ENCODE data around the gene PLD6. TPM values are rescaled to one million over a fixed set of nuclear protein-coding genes. Genes with fewer than 3 reads are reported as not detected.

The PLD6 gene
- total RNA-seq, 1 donor from 2014 or later = 0.55 TPM

- no peak overlapping the region for H3K4me3 Mint-ChIP-seq (ENCODE audit: unreplicated experiment)
- no peaks in the 10 kb centered on the region for H3K9me3 Mint-ChIP-seq (ENCODE audit: low read depth)
- no peak for DNase-seq (ENCODE audit: low spot score)
- TF ChIP-seq, protein P1, sequence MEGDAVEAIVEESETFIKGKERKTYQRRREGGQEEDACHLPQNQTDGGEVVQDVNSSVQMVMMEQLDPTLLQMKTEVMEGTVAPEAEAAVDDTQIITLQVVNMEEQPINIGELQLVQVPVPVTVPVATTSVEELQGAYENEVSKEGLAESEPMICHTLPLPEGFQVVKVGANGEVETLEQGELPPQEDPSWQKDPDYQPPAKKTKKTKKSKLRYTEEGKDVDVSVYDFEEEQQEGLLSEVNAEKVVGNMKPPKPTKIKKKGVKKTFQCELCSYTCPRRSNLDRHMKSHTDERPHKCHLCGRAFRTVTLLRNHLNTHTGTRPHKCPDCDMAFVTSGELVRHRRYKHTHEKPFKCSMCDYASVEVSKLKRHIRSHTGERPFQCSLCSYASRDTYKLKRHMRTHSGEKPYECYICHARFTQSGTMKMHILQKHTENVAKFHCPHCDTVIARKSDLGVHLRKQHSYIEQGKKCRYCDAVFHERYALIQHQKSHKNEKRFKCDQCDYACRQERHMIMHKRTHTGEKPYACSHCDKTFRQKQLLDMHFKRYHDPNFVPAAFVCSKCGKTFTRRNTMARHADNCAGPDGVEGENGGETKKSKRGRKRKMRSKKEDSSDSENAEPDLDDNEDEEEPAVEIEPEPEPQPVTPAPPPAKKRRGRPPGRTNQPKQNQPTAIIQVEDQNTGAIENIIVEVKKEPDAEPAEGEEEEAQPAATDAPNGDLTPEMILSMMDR (IDR thresholded peaks at IDR 0.05) = no peak
- peaks cover 54% of the 10 kb centered on the region for H3K36me3 Mint-ChIP-seq (ENCODE audit: low read depth)
- H3K27me3 Mint-ChIP-seq (ENCODE audit: low read depth) = no peaks in the 10 kb centered on the region
- H3K27ac Mint-ChIP-seq (ENCODE audit: unreplicated experiment) = no peak overlapping the region
- no peaks in the 10 kb centered on the region for H3K4me1 Mint-ChIP-seq (ENCODE audit: low read depth)
Measured at GRCh38 chr17:17167356-17167755, 38.8 kb downstream of the PLD6 start.

GRCh38 chr17:17166446-17166845, 39.7 kb downstream of the PLD6 start:
- Mint-ChIP-seq H3K4me3 (ENCODE audit: unreplicated experiment) (no peak overlapping the region), H3K9me3 (ENCODE audit: low read depth) (no peaks in the 10 kb centered on the region), H3K27me3 (ENCODE audit: low read depth) (no peaks in the 10 kb centered on the region), H3K27ac (ENCODE audit: unreplicated experiment) (no peak overlapping the region), H3K36me3 (ENCODE audit: low read depth) (peaks cover 51% of the 10 kb centered on the region), H3K4me1 (ENCODE audit: low read depth) (no peaks in the 10 kb centered on the region)
- DNase-seq (ENCODE audit: low spot score) = no peak
- TF ChIP-seq, protein P1 (IDR thresholded peaks at IDR 0.05) = no peak

DNA sequence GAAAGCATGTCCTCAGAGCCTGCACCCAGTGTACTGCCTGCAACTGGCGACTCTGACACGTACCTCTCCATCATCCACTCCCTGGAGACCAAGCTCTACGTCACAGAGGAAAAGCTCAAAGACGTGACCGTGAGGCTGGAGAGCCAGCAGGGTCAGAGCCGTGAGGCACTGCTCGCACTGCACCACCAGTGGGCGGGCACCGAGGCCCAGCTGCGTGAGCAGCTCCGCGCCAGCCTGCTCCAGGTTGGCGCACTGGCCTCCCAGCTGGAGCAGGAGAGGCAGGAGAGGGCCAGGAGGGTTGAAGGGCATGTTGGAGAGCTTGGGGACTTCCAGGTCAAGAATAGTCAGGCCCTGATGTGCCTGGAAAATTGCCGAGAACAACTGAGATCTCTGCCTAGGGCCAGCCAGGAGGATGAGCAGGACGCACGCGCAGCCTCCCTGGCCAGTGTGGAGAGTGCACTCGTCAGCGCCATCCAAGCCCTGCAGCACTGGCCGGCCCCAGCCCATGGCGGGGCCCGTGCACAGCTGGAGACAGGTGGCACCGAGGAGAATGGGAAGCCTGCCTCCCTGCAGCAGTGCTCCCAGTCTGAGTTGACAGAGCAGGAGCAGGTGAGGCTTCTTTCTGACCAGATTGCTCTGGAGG, 40.3 kb downstream of the PLD6 start:
- Mint-ChIP-seq H3K36me3 (ENCODE audit: low read depth) (peaks cover 48% of the 10 kb centered on the region), H3K9me3 (ENCODE audit: low read depth) (no peaks in the 10 kb centered on the region), H3K4me3 (ENCODE audit: unreplicated experiment) (no peak overlapping the region), H3K27ac (ENCODE audit: unreplicated experiment) (no peak overlapping the region), H3K27me3 (ENCODE audit: low read depth) (no peaks in the 10 kb centered on the region), H3K4me1 (ENCODE audit: low read depth) (no peaks in the 10 kb centered on the region)
- TF ChIP-seq, protein P1 (IDR thresholded peaks at IDR 0.05) = no peak
- peak; percentile 89 for DNase-seq (ENCODE audit: low spot score)

- peaks cover 49% of the 10 kb centered on the region for H3K36me3 Mint-ChIP-seq (ENCODE audit: low read depth)
- no peak overlapping the region for H3K27ac Mint-ChIP-seq (ENCODE audit: unreplicated experiment)
- no peaks in the 10 kb centered on the region for H3K4me1 Mint-ChIP-seq (ENCODE audit: low read depth)
Measured at GRCh38 chr17:17164676-17165075, 41.5 kb downstream of the PLD6 start.

DNA sequence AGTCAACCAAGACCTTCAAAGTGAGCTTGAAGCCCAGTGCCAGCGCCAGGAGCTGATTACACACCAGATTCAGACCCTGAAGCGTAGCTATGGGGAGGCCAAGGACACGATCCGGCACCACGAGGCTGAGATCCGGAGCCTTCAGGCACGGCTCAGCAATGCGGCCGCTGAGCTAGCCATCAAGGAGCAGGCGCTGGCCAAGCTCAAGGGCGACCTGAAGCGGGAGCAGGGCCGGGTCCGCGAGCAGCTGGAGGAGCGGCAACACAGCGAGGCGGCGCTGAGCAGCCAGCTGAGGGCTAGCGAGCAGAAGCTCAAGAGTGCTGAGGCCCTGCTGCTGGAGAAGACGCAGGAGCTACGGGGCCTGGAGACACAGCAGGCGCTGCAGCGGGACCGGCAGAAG, 42.0 kb downstream of the PLD6 start:
- Mint-ChIP-seq H3K4me1 (ENCODE audit: low read depth) (no peaks in the 10 kb centered on the region), H3K36me3 (ENCODE audit: low read depth) (peaks cover 53% of the 10 kb centered on the region), H3K27me3 (ENCODE audit: low read depth) (no peaks in the 10 kb centered on the region), H3K9me3 (ENCODE audit: low read depth) (no peaks in the 10 kb centered on the region), H3K27ac (ENCODE audit: unreplicated experiment) (no peak overlapping the region), H3K4me3 (ENCODE audit: unreplicated experiment) (no peak overlapping the region)
- DNase-seq (ENCODE audit: low spot score) = no peak
- TF ChIP-seq, protein P1 (IDR thresholded peaks at IDR 0.05) = no peak

More at GRCh38 chr17:17164676-17165075, 41.5 kb downstream of the PLD6 start:
- no peak overlapping the region for H3K4me3 Mint-ChIP-seq (ENCODE audit: unreplicated experiment)
- no peaks in the 10 kb centered on the region for H3K9me3 Mint-ChIP-seq (ENCODE audit: low read depth)
- DNase-seq (ENCODE audit: low spot score) = peak; percentile 86
- TF ChIP-seq, protein P1 (IDR thresholded peaks at IDR 0.05) = no peak
- H3K27me3 Mint-ChIP-seq (ENCODE audit: low read depth) = no peaks in the 10 kb centered on the region
